K562 (cell line): ENCODE measurements around the gene SLC9A1. TPM values are rescaled to one million over a fixed set of nuclear protein-coding genes. Genes with fewer than 3 reads are reported as not detected.

Experiments used
- MGA ChIP-seq: fragments of 450-650 bp; IDR thresholded peaks from 2 replicates; pipeline ENCODE4 v1.6.1; 2016; ENCODE audit warnings: mild to moderate bottlenecking, moderate library complexity
- MTA3 ChIP-seq: fragments of 450-650 bp; formaldehyde crosslinking; IDR thresholded peaks from 2 replicates; pipeline ENCODE4 v1.6.1; 2017; ENCODE audit warnings: mild to moderate bottlenecking, borderline replicate concordance
- NCOA4 ChIP-seq: fragments of 450-650 bp; IDR thresholded peaks from 2 replicates; pipeline ENCODE4 v1.6.1; 2018; ENCODE audit warnings: mild to moderate bottlenecking; ENCODE audit not compliant: partially characterized antibody
- TBL1XR1 ChIP-seq, 2 experiments: IDR thresholded peaks; 2 replicates each; pipeline ENCODE4 v1.6.1; 2012; ENCODE audit warnings: improper control_type of control experiment in 2 of 2, low read length in 2 of 2, mild to moderate bottlenecking in 1 of 2
- ZNF76 ChIP-seq: fragments of 250-450 bp; sonication (Bioruptor Pico); IDR thresholded peaks from 2 replicates; pipeline ENCODE4 v1.4.0; 2020; ENCODE audit warnings: mild to moderate bottlenecking, moderate library complexity, borderline replicate concordance
- polyA plus RNA-seq, 8 experiments: library from polyadenylated mRNA; depleted of rRNA in 4 of 8; stranded (reverse) in 5 of 8; unstranded in 3 of 8; fragments of >200 nt; fragmentation: Nextera tagmentation in 2 of 8; fragmentation: Illumina TruSeq in 1 of 8; extraction: Ambion mirVana in 2 of 8; extraction: Trizol in 1 of 8; gene quantifications; 2 replicates each; pipeline versions ENCODE4 v1.2.1 to v1.2.3, GENCODE V29; 2011 to 2014; ENCODE audit warnings: inconsistent platforms in 1 of 8, missing spikeins in 1 of 8
- total RNA-seq, 7 experiments: library from RNA; depleted of rRNA in 6 of 7; stranded (reverse); fragments of >200 nt in 6 of 7; fragmentation: Illumina TruSeq in 2 of 7; extraction: Trizol in 2 of 7; gene quantifications; 2 replicates each; pipeline versions ENCODE4 v1.2.1 to v1.2.3, GENCODE V29; 2011 to 2021; ENCODE audit warnings: low replicate concordance in 1 of 7
- TF ChIP-seq, protein P1 (sequence below): fragments of 450-650 bp; formaldehyde crosslinking; IDR thresholded peaks from 2 replicates; pipeline ENCODE4 v1.4.0; 2020; ENCODE audit warnings: mild to moderate bottlenecking, moderate library complexity
- TF ChIP-seq, protein P2 (sequence below): fragments of 250-450 bp; sonication (Bioruptor Pico); IDR thresholded peaks from 2 replicates; pipeline ENCODE4 v1.4.0; 2020; ENCODE audit warnings: mild to moderate bottlenecking, moderate library complexity
- TF ChIP-seq, protein P3 (sequence below): fragments of 250-450 bp; sonication (Bioruptor Pico); IDR thresholded peaks from 2 replicates; pipeline ENCODE4 v1.5.1; 2021; ENCODE audit warnings: mild to moderate bottlenecking

The SLC9A1 gene
- total and polyA plus RNA-seq, 9 of the 15 experiments (the other 6 are each of a cell fraction or from before 2014, with no cell fraction given) = 0.59 to 14.4 (median 2.0) TPM

- no peak for TF ChIP-seq MGA
- TF ChIP-seq, protein P1, sequence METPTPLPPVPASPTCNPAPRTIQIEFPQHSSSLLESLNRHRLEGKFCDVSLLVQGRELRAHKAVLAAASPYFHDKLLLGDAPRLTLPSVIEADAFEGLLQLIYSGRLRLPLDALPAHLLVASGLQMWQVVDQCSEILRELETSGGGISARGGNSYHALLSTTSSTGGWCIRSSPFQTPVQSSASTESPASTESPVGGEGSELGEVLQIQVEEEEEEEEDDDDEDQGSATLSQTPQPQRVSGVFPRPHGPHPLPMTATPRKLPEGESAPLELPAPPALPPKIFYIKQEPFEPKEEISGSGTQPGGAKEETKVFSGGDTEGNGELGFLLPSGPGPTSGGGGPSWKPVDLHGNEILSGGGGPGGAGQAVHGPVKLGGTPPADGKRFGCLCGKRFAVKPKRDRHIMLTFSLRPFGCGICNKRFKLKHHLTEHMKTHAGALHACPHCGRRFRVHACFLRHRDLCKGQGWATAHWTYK (CRISPR knock-in tag) = peak; percentile 72
- TF ChIP-seq, protein P2, sequence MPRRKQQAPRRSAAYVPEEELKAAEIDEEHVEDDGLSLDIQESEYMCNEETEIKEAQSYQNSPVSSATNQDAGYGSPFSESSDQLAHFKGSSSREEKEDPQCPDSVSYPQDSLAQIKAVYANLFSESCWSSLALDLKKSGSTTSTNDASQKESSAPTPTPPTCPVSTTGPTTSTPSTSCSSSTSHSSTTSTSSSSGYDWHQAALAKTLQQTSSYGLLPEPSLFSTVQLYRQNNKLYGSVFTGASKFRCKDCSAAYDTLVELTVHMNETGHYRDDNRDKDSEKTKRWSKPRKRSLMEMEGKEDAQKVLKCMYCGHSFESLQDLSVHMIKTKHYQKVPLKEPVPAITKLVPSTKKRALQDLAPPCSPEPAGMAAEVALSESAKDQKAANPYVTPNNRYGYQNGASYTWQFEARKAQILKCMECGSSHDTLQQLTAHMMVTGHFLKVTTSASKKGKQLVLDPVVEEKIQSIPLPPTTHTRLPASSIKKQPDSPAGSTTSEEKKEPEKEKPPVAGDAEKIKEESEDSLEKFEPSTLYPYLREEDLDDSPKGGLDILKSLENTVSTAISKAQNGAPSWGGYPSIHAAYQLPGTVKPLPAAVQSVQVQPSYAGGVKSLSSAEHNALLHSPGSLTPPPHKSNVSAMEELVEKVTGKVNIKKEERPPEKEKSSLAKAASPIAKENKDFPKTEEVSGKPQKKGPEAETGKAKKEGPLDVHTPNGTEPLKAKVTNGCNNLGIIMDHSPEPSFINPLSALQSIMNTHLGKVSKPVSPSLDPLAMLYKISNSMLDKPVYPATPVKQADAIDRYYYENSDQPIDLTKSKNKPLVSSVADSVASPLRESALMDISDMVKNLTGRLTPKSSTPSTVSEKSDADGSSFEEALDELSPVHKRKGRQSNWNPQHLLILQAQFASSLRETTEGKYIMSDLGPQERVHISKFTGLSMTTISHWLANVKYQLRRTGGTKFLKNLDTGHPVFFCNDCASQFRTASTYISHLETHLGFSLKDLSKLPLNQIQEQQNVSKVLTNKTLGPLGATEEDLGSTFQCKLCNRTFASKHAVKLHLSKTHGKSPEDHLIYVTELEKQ (CRISPR knock-in tag) = no peak
- TF ChIP-seq MTA3 = 0 out of 2 replicates have a peak, but pooled peaks have one; percentile 12
- TF ChIP-seq, protein P3, sequence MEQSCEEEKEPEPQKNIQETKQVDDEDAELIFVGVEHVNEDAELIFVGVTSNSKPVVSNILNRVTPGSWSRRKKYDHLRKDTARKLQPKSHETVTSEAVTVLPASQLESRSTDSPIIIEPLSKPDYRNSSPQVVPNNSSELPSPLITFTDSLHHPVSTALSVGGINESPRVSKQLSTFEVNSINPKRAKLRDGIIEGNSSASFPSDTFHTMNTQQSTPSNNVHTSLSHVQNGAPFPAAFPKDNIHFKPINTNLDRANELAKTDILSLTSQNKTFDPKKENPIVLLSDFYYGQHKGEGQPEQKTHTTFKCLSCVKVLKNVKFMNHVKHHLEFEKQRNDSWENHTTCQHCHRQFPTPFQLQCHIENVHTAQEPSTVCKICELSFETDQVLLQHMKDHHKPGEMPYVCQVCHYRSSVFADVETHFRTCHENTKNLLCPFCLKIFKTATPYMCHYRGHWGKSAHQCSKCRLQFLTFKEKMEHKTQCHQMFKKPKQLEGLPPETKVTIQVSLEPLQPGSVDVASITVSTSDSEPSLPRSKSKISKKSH (CRISPR knock-in tag) = no peak
- 0 out of 4 replicates have a peak, but pooled peaks have one; percentile 27 to 35 for TF ChIP-seq TBL1XR1 (IDR thresholded peaks at IDR 0.05; ENCODE audit: low read length in 2 of 2)
- TF ChIP-seq ZNF76 = no peak
- no peak for TF ChIP-seq NCOA4
Observed at GRCh38 chr1:27102707-27103468, 52.0 kb downstream of the SLC9A1 start (continued).
